Posterior vena cava (tissue), 2 donors: ENCODE data around the gene TEDC2. TPM values are rescaled to one million over a fixed set of nuclear protein-coding genes. Genes with fewer than 3 reads are reported as not detected.
A peak's percentile ranks its signal among the peaks of the same experiment; 100 is the strongest.

Source experiments
- DNase-seq: peaks from one replicate; pipeline ENCODE4 v3.0.0-alpha.2; 2020; ENCODE audit warnings: low spot score
- intact Hi-C, 2 donors: fragments of 100-400 bp; cut with DNase I; formaldehyde crosslinking; loops; one replicate each; pipeline versions ENCODE4 v1.14.1 to v1.14.2; 2022 to 2023
- long read RNA-seq, 2 donors: library from polyadenylated mRNA; unstranded; transcript quantifications; one replicate each; pipeline ENCODE4 v2.0.0, GENCODE V29; 2020 to 2021
- total RNA-seq, 2 donors: library from RNA; stranded (reverse); fragmentation: NEBNext Ultra II Directional; extraction: Animal tissue kit (Norgen Biotek cat#: 25700); gene quantifications; one replicate each; pipeline ENCODE4 v1.2.1, GENCODE V29; 2021
- donor health status: DM: yes; HTN: yes; CAD: no.
- donor health status: DM: yes; HTN: yes; CAD: no.

Gene TEDC2
- under 1 TPM in 1 of 2 donors, not detected in 1; 0.86 TPM for total RNA-seq
- long read RNA-seq, donor 1: 0 reads
- long read RNA-seq, donor 2: 0 reads

DNA sequence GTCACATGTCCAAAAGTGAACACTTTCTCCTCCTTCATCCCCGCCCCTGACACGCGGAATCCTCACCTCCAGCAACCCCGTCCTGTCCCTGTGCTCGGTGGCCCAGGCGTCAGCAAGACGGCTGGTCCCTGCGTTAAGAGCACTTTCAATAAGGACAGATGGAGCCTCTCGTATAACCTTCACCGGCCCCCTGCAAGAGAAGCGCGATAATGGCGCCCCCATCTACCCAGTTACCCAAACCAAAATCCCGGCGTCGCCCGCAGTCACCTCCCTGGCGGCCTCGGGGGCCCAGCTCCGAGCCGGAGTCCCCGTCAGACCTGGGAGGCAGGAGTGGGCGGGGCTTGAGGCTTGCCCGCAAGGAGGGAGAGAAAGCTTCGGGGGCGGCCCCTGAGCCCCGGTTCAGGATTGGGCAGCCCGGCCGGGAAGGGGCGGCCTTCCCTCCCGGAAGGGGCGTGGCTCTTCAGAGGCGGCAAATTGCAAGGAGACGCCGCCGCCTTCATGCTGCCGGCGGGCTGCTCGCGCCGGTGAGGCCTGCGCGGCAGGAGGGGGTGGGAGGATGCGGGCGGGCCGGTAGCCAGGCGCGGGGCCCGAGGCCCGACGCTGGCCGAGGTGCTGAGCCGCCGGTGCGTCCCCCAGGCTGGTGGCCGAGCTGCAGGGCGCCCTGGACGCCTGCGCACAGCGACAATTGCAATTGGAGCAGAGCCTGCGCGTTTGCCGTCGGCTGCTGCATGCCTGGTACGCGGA lies at the start of gene TEDC2:
TSS of gene TEDC2 (plus strand) at position 463 of the 744 bp plus-strand sequence. CDS start at position 499, 36 bp downstream.
- peak; percentile 98 for DNase-seq
- intact Hi-C loops: no loop called here

GRCh38 chr16:2415085-2415484 lies 44.8 kb upstream of the TEDC2 start:
- intact Hi-C loops: loop anchor here in 1 of 2 donors (10.0 kb wide), 1 partner anchor 50 kb away; no protein-coding TSS in a partner anchor
- no peak for DNase-seq

- intact Hi-C loops: loop anchor here in 1 of 2 donors (5.0 kb wide), 1 partner anchor 1893 kb away; the partner anchor contains the start of gene CAPN15
- DNase-seq: no peak
These were observed 39.9 kb upstream of the TEDC2 start for GRCh38 chr16:2420035-2420434.

DNA sequence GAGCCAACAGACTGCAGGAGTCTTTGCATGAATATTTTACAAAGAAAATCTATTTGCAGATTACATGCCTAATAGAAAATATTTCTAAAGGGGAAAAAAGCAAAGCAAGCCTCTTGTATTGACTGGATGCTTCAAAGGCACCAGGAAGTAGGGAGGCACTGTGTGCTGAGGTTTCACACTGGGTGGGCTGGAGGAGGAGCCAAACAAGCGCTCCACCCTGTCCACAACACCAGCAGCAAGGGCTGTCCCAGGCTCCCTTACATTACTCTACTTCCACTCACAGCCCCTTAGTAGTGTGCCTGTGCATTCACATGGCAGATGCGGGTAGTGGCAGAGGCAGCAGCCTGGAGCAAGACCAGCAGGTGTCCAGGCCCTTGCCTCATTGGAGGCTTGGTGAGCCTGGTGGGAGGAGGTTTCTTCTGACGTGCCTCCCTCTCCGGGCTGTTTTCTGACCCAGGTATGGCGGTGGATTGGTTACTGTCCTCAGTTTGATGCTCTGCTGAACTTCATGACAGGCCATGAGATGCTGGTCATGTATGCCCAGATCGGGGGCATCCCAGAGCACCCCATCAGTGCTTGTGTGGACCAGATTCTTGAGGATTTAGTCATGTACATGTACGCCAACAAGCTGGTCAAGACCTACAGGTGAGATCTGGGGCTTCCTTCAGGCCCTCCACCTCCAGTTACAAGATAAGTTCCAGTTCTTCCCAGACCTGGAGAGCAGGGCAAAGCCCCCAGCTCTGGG lies 37.6 kb upstream of the TEDC2 start:
- no peak for DNase-seq
- intact Hi-C loops: loop anchor here in 1 of 2 donors (5.0 kb wide), 1 partner anchor 1895 kb away; the partner anchor contains the start of gene CAPN15

- intact Hi-C loops: loop anchor here in 1 of 2 donors (5.0 kb wide), 1 partner anchor 1897 kb away; the partner anchor contains the start of gene CAPN15
- DNase-seq: no peak
These were observed 35.6 kb upstream of the TEDC2 start for GRCh38 chr16:2424061-2425007.

DNA sequence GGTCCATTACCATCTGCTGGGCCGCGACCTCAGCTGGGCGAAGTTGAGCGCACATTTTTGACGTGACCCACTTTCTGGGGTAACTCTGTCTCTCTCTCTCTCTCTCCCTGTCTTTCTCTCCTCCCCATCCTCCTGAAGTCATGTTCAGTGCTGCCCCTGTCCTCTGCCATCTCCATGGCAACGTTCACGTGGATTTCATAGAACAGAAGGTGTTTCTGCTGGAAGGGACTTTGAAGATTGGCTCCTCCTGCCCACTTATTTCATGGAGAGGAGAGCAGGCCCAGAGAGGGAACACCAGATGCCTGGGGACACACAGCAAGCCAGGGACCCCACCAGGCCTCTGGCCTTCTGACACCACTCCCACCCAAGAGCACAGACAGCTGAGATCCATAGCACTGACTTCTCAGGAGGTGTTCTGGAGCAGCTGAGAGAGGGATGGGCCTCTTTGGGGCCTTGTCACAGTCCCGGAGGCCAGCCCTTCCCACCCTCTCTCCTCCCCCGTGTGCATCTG lies 34.8 kb upstream of the TEDC2 start:
- peak; percentile 45 for DNase-seq
- intact Hi-C loops: no loop called here

DNA sequence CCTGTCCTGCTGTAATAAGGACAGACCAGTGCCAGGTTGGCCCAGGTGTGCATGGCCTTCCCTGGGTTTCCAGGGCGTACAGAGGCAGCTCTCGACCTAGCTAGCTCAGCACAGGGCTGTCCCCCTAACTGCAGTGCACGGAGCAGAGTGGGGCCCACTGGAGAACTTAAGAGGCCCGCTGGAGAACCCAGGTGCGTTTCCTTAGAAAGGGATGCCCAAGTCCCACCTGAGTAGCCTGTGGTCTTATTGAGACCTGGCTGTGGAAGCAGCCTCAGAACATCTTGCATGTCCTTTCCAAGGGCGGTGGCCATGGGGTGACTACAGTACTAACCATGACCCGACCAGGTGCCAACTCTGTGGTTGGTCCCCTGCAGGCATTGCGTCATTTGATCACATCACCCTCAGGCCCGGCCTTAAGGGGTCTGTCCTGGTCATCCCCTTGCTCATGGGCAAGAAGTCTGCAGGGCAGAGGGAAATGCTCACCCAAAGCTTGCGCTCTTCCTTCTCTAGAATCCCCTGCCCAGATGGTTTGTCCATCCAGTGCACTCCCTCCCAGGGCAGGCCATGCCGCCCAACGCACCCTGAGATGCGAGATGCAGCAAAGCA lies 34.0 kb upstream of the TEDC2 start:
- no peak for DNase-seq
- intact Hi-C loops: no loop called here

GRCh38 chr16:2426941-2427361 lies 33.0 kb upstream of the TEDC2 start:
- no peak for DNase-seq
- intact Hi-C loops: no loop called here

DNA sequence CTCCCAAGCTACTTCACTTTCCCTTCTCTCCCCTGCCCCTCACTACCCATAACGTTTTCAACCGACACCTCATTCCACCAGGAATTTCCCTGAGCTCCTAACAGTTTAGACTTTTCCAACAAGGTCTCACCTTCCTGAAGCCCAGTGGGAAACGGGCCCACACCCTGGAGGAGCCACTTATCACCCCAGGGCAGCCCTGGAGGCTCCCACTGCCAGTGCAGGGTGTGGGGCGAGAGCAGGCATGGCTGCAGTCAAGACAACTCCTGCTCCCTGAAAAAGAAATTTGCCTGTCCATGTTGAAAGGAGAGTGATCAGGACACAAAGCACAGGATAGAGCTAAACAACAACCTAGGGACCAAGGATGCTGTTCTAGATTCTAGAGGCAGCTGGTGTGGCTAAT lies 32.4 kb upstream of the TEDC2 start:
- intact Hi-C loops: no loop called here
- DNase-seq: no peak

DNA sequence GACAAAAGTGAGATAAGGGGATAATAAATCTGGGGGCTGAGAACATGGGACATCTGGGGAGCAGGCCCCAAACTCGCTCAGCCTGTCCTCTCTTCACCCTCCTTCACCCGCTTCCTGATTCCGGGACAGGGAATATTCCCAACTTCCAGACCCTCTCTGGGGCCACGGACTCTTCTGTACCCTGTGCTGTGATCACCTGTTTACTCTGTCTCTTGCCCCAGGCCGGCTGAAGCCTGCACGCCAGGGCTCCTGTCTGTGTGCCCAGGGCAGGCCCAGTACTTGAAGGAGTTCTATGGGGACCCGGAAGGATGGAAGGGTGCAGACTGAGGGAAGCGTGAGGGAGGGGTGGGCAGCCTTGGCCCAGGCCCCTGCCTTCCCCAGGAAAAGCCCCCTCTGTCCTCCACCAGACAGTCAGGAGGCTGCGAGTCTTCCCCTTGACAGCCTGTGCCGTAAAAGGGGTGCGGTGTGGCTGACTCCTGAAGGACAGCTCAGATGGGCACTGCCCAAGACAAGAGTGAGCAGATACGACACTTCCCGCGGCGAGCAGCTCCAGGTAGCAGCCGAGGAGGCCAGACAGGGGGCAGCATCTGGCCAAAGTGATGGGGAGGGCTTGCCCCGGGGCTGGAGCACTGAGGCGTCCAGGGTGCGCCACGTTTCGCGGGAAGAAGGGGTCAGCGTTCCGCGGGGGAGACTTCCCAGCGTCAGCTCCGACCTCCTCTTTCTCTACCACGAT lies 31.7 kb upstream of the TEDC2 start:
- intact Hi-C loops: no loop called here
- DNase-seq: peak; percentile 58

DNA sequence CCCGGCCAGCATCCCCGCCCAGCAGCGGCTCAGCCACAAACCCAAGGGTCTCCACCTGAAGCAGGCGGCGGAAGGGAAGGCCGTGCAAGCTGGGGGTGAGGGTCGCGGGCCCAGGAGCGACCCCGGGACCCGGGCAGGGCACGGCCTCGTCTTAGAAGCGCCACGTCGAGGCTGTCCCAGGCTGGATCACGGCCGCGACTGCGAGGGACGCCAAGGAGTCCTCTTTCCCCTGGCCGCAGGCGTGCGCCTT lies 31.2 kb upstream of the TEDC2 start:
- DNase-seq: no peak
- intact Hi-C loops: no loop called here

GRCh38 chr16:2429034-2429770 lies 30.7 kb upstream of the TEDC2 start, which contains the start of gene CCNF:
TSS of gene CCNF (plus strand) at chr16:2429447. CDS start at chr16:2429482, 35 bp downstream.
- DNase-seq: peak; percentile 99
- intact Hi-C loops: no loop called here

- peak; percentile 80 for DNase-seq
- intact Hi-C loops: loop anchor here in 1 of 2 donors (10.0 kb wide), 1 partner anchor 65 kb away; no protein-coding TSS in a partner anchor
These were observed 29.9 kb upstream of the TEDC2 start for GRCh38 chr16:2429771-2430663.

GRCh38 chr16:2432286-2432685 lies 27.6 kb upstream of the TEDC2 start:
- intact Hi-C loops: loop anchor here in 1 of 2 donors (10.0 kb wide), 1 partner anchor 63 kb away; no protein-coding TSS in a partner anchor
- DNase-seq: peak; percentile 62

DNA sequence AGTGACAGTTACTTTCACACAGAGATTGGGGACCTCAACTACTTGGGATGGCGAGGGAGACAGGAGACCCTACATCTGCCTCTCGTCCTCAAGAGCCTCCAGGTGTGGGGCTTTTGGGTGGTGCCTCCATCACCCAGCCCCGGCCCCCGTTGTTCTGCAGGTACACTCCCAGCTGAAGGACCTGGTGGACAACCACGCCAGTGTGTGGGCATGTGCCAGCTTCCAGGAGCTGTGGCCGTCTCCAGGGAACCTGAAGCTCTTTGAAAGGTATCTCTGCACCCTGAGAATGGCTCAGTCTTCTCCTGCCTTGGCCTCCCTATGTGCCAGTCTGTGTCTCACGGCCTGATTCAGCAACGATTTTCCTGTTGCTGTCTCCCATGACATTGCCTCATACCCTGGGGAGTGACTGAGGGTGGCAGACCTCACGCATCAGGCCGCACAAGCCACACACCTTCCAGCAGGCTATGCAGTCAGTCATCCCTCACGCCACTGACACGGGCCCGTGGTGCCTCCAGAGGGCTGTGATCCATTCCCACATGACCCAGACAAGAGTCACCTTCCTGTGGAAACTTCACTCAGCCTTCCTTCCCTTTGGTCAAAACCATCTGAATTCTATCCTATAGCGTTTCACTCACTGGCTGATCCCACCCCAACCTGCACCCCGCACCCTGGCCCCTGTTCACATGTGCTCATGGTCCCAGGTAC lies 27.0 kb upstream of the TEDC2 start:
- intact Hi-C loops: loop anchor here in 1 of 2 donors (10.0 kb wide), 1 partner anchor 62 kb away; no protein-coding TSS in a partner anchor
- DNase-seq: peak; percentile 72
